Upper lobe of left lung (tissue), 6 donors: ENCODE measurements around the gene VWA2. TPM values are rescaled to one million over a fixed set of nuclear protein-coding genes. Genes with fewer than 3 reads are reported as not detected.
A peak's percentile ranks its signal among the peaks of the same experiment; 100 is the strongest.

ENCODE experiments used
- ATAC-seq, 2 donors: fragments of 200-7000 bp; cut with Tn5 transposase; one replicate each; pipeline ENCODE4 v1.9.1; 2022; ENCODE audit warnings: mild to moderate bottlenecking in 2 of 2, moderate library complexity in 2 of 2; ENCODE audit not compliant: low FRiP score in 2 of 2
- DNase-seq, 2 donors: peaks; one replicate each; pipeline ENCODE4 v3.0.0-alpha.2; 2019 to 2020
- H3K27ac ChIP-seq, 4 donors: fragments of 200-600 bp; sonication (generic); one replicate each; pipeline ENCODE4 v1.5.1; 2016 to 2019
- H3K27me3 ChIP-seq, 4 donors: fragments of 200-600 bp; sonication (generic); one replicate each; pipeline ENCODE4 v1.5.1; 2017 to 2019
- H3K36me3 ChIP-seq, 4 donors: fragments of 200-600 bp; sonication (generic); one replicate each; pipeline ENCODE4 v1.5.1; 2016 to 2019
- H3K4me1 ChIP-seq, 4 donors: fragments of 200-600 bp; sonication (generic); one replicate each; pipeline ENCODE4 v1.5.1; 2018 to 2019
- H3K4me3 ChIP-seq, 4 donors: fragments of 200-600 bp; sonication (generic); one replicate each; pipeline ENCODE4 v1.5.1; 2017 to 2019; ENCODE audit warnings: mild to moderate bottlenecking in 2 of 4, moderate library complexity in 1 of 4
- H3K9me3 ChIP-seq, 4 donors: fragments of 200-600 bp; sonication (generic); one replicate each; pipeline ENCODE4 v1.5.1; 2018 to 2019
- EP300 ChIP-seq, 4 donors: sonication (generic); formaldehyde crosslinking; IDR thresholded peaks; one replicate each; pipeline ENCODE4 v1.5.1; 2017; ENCODE audit warnings: antibody characterized with exemption in 4 of 4, control low read depth in 2 of 4
- POLR2A ChIP-seq, 4 donors: fragments of 450-650 bp; IDR thresholded peaks; one replicate each; pipeline ENCODE4 v1.5.1; 2016 to 2017; ENCODE audit warnings: antibody characterized with exemption in 4 of 4, mild to moderate bottlenecking in 2 of 4
- POLR2AphosphoS5 ChIP-seq, 2 donors: sonication (generic); formaldehyde crosslinking; IDR thresholded peaks; one replicate each; pipeline ENCODE4 v1.5.1; 2017; ENCODE audit warnings: antibody characterized with exemption in 2 of 2
- WGBS, 2 donors: methylation state at CpG; one replicate each; pipeline ENCODE4 v1.1.5; 2017 to 2018; 5-methylcytosine and 5-hydroxymethylcytosine counted together
- total RNA-seq, 6 donors: library from RNA; depleted of rRNA in 4 of 6; stranded (reverse); fragments of >200 nt in 4 of 6; gene quantifications; one replicate each; pipeline versions ENCODE4 v1.1.0 to v1.2.1, GENCODE V29; 2016 to 2021
- TF ChIP-seq, protein P1 (sequence below), 6 experiments: fragments of 450-650 bp in 4 of 6; fragments of 200-600 bp in 2 of 6; sonication (generic) in 2 of 6; IDR thresholded peaks; one replicate each; pipeline ENCODE4 v1.5.1; 2016 to 2019; ENCODE audit warnings: antibody characterized with exemption in 6 of 6
- donor health status: DM: no; HTN: no; CAD: no; lungs with moderate emphysema.
- donor health status: DM: no; HTN: yes; CAD: no; lungs with severe emphysema.

Gene VWA2
- total RNA-seq, 6 donors from 2014 or later, result 8.3 to 17.8 (median 12.4) TPM

DNA sequence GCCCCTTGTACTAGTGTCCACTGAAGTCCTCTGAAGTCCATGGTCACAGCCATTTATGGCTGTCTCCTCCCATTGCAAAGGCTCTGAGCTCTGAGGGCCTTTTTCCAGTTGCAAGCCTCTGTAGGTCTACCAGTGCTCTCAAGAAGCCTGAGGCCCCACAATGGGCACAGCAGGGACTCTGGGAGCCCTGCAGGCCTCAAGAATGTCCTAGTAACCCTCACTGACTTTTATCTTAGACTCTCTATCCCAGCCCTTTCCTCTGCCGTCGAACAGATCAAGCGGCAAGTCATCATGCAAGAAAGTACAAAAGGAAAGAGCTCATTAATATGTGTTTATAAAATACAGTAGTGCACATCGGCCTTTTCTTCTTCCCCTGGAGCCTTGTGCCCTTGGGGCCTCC, 23.4 kb downstream of the VWA2 start:
- Histone ChIP-seq H3K4me3 (no peak overlapping the region), H3K27me3 (no peaks in the 10 kb centered on the region), H3K4me1 (peaks cover 24 to 40% (median 32%) of the 10 kb centered on the region in 4 donors), H3K36me3 (no peaks in the 10 kb centered on the region), H3K27ac (no peak overlapping the region), H3K9me3 (no peaks in the 10 kb centered on the region)
- 57 to 71% methylated on average over 4 of the region's 4 CpGs for WGBS, 2 donors
- DNase-seq, result no peak
- no peak for ATAC-seq
- TF ChIP-seq POLR2A (IDR thresholded peaks at IDR 0.05) (no peak), POLR2AphosphoS5 (IDR thresholded peaks at IDR 0.05) (no peak), EP300 (IDR thresholded peaks at IDR 0.05) (no peak)
- TF ChIP-seq, protein P1, sequence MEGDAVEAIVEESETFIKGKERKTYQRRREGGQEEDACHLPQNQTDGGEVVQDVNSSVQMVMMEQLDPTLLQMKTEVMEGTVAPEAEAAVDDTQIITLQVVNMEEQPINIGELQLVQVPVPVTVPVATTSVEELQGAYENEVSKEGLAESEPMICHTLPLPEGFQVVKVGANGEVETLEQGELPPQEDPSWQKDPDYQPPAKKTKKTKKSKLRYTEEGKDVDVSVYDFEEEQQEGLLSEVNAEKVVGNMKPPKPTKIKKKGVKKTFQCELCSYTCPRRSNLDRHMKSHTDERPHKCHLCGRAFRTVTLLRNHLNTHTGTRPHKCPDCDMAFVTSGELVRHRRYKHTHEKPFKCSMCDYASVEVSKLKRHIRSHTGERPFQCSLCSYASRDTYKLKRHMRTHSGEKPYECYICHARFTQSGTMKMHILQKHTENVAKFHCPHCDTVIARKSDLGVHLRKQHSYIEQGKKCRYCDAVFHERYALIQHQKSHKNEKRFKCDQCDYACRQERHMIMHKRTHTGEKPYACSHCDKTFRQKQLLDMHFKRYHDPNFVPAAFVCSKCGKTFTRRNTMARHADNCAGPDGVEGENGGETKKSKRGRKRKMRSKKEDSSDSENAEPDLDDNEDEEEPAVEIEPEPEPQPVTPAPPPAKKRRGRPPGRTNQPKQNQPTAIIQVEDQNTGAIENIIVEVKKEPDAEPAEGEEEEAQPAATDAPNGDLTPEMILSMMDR (IDR thresholded peaks at IDR 0.05), result no peak

DNA sequence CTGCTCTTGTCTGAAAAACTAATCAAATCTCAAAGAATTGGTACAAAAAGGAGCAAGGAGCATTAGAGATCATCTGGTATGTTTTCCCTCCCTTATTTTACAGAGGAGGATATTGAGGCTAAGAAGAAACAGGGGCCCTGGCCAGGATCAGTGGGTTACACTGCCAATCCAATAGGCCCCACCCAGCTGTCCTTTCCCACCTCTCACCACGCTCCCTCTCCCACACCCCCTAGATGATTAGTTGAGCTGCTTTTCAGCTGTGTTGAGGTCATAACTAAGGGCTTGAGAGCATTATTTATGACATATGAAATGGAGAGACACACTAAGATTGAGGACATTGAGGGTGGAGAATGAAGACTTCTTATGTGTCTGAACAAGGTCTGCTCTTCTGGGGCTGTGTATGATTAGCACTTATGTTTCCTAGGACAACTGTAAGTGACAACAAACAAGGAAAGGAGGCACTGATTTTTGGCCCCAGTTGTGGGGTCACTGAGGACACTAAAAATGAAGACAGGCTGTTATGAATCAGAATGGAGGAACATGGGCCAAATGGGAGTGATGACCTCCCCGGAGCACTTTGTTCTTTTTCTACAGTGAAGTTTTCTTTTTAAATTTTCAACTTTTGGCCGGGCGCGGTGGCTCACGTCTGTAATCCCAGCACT, 26.5 kb downstream of the VWA2 start:
- WGBS, 2 donors, result 79 to 85% methylated on average over 6 of the region's 6 CpGs

GRCh38 chr10:114266521-114266920, 27.5 kb downstream of the VWA2 start:
- 25 to 26% methylated on average over 5 of the region's 5 CpGs for WGBS, 2 donors
- DNase-seq (peak in 1 of 2 donors; percentile 66), ATAC-seq (peak; percentile 48 to 68)
- H3K27ac ChIP-seq, result no peak overlapping the region
- H3K9me3 ChIP-seq, result no peaks in the 10 kb centered on the region
- H3K36me3 ChIP-seq, result no peaks in the 10 kb centered on the region
- no peaks in the 10 kb centered on the region for H3K27me3 ChIP-seq
- peaks cover 5 to 22% (median 8%) of the 10 kb centered on the region in 4 donors for H3K4me1 ChIP-seq
- no peak overlapping the region for H3K4me3 ChIP-seq
- TF ChIP-seq POLR2A (IDR thresholded peaks at IDR 0.05) (no peak), EP300 (IDR thresholded peaks at IDR 0.05) (no peak), POLR2AphosphoS5 (IDR thresholded peaks at IDR 0.05) (no peak)
- TF ChIP-seq, protein P1 (IDR thresholded peaks at IDR 0.05), result no peak

More for the DNA sequence above, 26.5 kb downstream of the VWA2 start:
- Histone ChIP-seq H3K4me3 (no peak overlapping the region), H3K27me3 (no peaks in the 10 kb centered on the region), H3K4me1 (peaks cover 14 to 17% (median 15%) of the 10 kb centered on the region in 4 donors), H3K9me3 (no peaks in the 10 kb centered on the region), H3K36me3 (no peaks in the 10 kb centered on the region), H3K27ac (no peak overlapping the region)
- DNase-seq (no peak), ATAC-seq (peak; percentile 64 to 92)
- TF ChIP-seq POLR2A (IDR thresholded peaks at IDR 0.05), result no peak
- TF ChIP-seq POLR2AphosphoS5 (IDR thresholded peaks at IDR 0.05), result peak in 1 of 2 donors; percentile 8

DNA sequence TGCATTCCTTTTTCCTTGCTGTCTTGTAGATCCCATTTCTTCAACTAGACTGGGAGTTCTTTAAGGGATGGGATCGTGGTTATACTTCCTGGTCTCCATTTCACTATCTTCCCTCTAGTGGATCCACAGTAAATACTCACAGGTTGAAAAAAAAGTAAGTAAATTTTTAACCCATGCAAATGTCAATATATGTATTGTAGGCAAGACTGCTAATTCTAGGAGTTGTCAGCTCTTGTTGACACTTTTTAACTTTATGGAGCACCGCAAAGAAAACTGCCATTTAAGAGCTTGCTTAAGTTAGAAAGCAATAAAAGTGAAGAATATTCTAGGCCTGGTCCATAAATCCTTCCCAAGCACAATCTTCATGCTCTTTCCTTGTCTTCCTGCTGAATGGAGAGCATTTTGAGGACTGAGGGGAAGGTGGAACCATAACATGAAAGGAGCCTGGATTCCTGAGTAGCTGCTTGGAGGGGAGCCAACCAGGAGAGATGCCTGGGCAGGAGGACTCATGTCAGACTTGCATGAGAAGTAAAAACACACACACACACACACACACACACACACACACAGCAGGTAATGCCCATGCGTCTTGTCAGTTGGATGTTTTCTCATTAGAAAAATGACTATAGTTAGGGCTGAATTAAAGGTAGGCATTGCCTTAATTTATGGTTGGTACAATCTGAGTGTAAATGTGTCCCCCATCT, 32.2 kb downstream of the VWA2 start:
- Histone ChIP-seq H3K9me3 (no peaks in the 10 kb centered on the region), H3K4me1 (peaks cover 0 to 14% (median 5%) of the 10 kb centered on the region in 4 donors), H3K27me3 (no peaks in the 10 kb centered on the region), H3K4me3 (no peak overlapping the region), H3K27ac (no peak overlapping the region), H3K36me3 (no peaks in the 10 kb centered on the region)
- TF ChIP-seq EP300 (IDR thresholded peaks at IDR 0.05), result no peak
- no peak for TF ChIP-seq POLR2AphosphoS5 (IDR thresholded peaks at IDR 0.05)
- TF ChIP-seq, protein P1 (IDR thresholded peaks at IDR 0.05), result no peak
- no peak for TF ChIP-seq POLR2A (IDR thresholded peaks at IDR 0.05)
- DNase-seq, result no peak
- 73 to 74% methylated on average over 3 of the region's 3 CpGs for WGBS, 2 donors
- ATAC-seq, result peak in 1 of 2 donors; percentile 12

- H3K27ac ChIP-seq, result no peak overlapping the region
- TF ChIP-seq EP300 (IDR thresholded peaks at IDR 0.05) (no peak), POLR2AphosphoS5 (IDR thresholded peaks at IDR 0.05) (peak; percentile 29 to 38)
- TF ChIP-seq, protein P1 (IDR thresholded peaks at IDR 0.05), result no peak
These were observed 32.7 kb downstream of the VWA2 start for GRCh38 chr10:114271779-114272167.

More at GRCh38 chr10:114271779-114272167, 32.7 kb downstream of the VWA2 start:
- H3K4me1 ChIP-seq, result peaks cover 0 to 10% (median 3%) of the 10 kb centered on the region in 4 donors
- no peak overlapping the region for H3K4me3 ChIP-seq
- DNase-seq (no peak), ATAC-seq (peak; percentile 67 to 88)
- no peaks in the 10 kb centered on the region for H3K36me3 ChIP-seq
- H3K27me3 ChIP-seq, result no peaks in the 10 kb centered on the region
- H3K9me3 ChIP-seq, result no peaks in the 10 kb centered on the region
- WGBS, 2 donors, result 69 to 80% methylated on average over 4 of the region's 4 CpGs
